Heart right ventricle (tissue), 16 donors: ENCODE data around the gene GXYLT1. TPM values are rescaled to one million over a fixed set of nuclear protein-coding genes. Genes with fewer than 3 reads are reported as not detected.
"Not testable (repeated sequence)": the region's sequence is repeated elsewhere in the genome, so short reads cannot be mapped to it uniquely, and the experiment has no call there.

Experiments
- ATAC-seq, 8 donors: fragments of 200-7000 bp; cut with Tn5 transposase; one replicate each; pipeline ENCODE4 v1.9.1; 2020; ENCODE audit warnings: mild to moderate bottlenecking in 8 of 8, moderate library complexity in 8 of 8, moderate number of reproducible peaks in 1 of 8
- DNase-seq, 2 donors: peaks; one replicate each; pipeline ENCODE4 v3.0.0-alpha.2; 2020
- H3K27ac ChIP-seq, 10 donors: fragments of 200-600 bp; sonication (generic) in 2 of 10; one replicate each; pipeline versions ENCODE4 v1.5.0 to v1.8.0; 2020 to 2022; ENCODE audit warnings: mild to moderate bottlenecking in 3 of 10
- H3K27me3 ChIP-seq, 7 donors: fragments of 200-600 bp; one replicate each; pipeline ENCODE4 v1.8.0; 2021 to 2022; ENCODE audit warnings: mild to moderate bottlenecking in 2 of 7
- H3K36me3 ChIP-seq, 9 donors: fragments of 200-600 bp; sonication (generic) in 1 of 9; one replicate each; pipeline versions ENCODE4 v1.5.0 to v1.8.0; 2020 to 2022; ENCODE audit warnings: mild to moderate bottlenecking in 2 of 9
- H3K4me1 ChIP-seq, 9 donors: fragments of 200-600 bp; sonication (generic) in 1 of 9; one replicate each; pipeline versions ENCODE4 v1.5.0 to v1.8.0; 2020 to 2022; ENCODE audit warnings: mild to moderate bottlenecking in 4 of 9
- H3K4me3 ChIP-seq, 10 donors: fragments of 200-600 bp; sonication (generic) in 2 of 10; one replicate each; pipeline versions ENCODE4 v1.5.0 to v1.8.0; 2020 to 2022; ENCODE audit warnings: mild to moderate bottlenecking in 7 of 10, moderate library complexity in 2 of 10
- H3K9me3 ChIP-seq, 11 donors: fragments of 200-600 bp in 10 of 11; sonication (generic) in 2 of 11; one replicate each; pipeline versions ENCODE4 v1.5.0 to v1.8.0; 2013 to 2022; ENCODE audit warnings: mild to moderate bottlenecking in 2 of 11, control low read depth in 1 of 11, moderate library complexity in 1 of 11
- CTCF ChIP-seq, 9 donors: fragments of 200-600 bp; sonication (generic) in 2 of 9; IDR thresholded peaks; one replicate each; pipeline versions ENCODE4 v1.5.0 to v1.8.0; 2021 to 2022; ENCODE audit warnings: antibody characterized with exemption in 9 of 9, mild to moderate bottlenecking in 5 of 9, moderate library complexity in 1 of 9
- WGBS, 2 donors: extraction: QIAGEN DNeasy Blood & Tissue Kit; methylation state at CpG; one replicate each; pipeline ENCODE4 v1.1.7; 2013; ENCODE audit warnings: inconsistent platforms in 1 of 2; 5-methylcytosine and 5-hydroxymethylcytosine counted together
- intact Hi-C, 10 donors: fragments of 100-400 bp; cut with DNase I; formaldehyde crosslinking; loops; one replicate each; pipeline versions ENCODE4 v1.11.1 to v1.14.2; 2022
- polyA plus RNA-seq, 2 donors: library from polyadenylated mRNA; stranded (reverse); fragments of 200-250 nt; gene quantifications; one replicate each; pipeline ENCODE4 v1.2.3, GENCODE V29; 2013
- total RNA-seq, 10 donors: library from RNA; stranded (reverse); fragmentation: NEBNext Ultra II Directional in 3 of 10; extraction: Animal tissue kit (Norgen Biotek cat#: 25700) in 3 of 10; gene quantifications; one replicate each; pipeline versions ENCODE4 v1.2.1 to v1.2.4, GENCODE V29; 2021 to 2023
- donor health status: Arrhythmogenic right ventricular cardiomyopathy.
- donor health status: ischemic (EF 13 %, LVEDD 7.1; RV severe dilation, severe dysfunction).
- donor health status: healthy with polysubstance abuse.
- donor health status: DM: no; HTN: yes; CAD: no.
- donor health status: DM: no; HTN: no; CAD: no.
- donor health status: ischemic (EF 25% LVEDD 6.9; RV normal size, moderate dysfunction).
- donor health status: ischemic (EF 25% LVEDD 5.7; RV mildly dilated, moderate dysfunction).
- donor health status: healthy.
- donor health status: DM: yes; HTN: yes; CAD: no.
- donor health status: Ischemic cardiomyopathy.
- donor health status: ischemic (EF 35%, LVEDD 5.7; RV mildly dilated, moderate dysfunction).
- donor health status: nonischemic (EF 11% LVEDD 7.7; RV severe dilation, severe dysfunction).
- donor health status: DM: yes; HTN: yes; CAD: no.
- donor health status: PGD.
- donor health status: ischemic (EF 29% LVEDD 5.4; RV normal size, mild dysfunction).
- donor health status: nonischemic (EF 23%, LVEDD 6.1; RV moderate dilation, normal function).

GXYLT1 gene
- total and polyA plus RNA-seq, 12 donors, result 1.7 to 7.8 (median 5.3) TPM

GRCh38 chr12:42056130-42056529 is 88.5 kb downstream of the GXYLT1 start:
- TF ChIP-seq CTCF (IDR thresholded peaks at IDR 0.05), result no peak
- DNase-seq, result no peak
- H3K36me3 ChIP-seq, result no peaks in the 10 kb centered on the region
- intact Hi-C loops, result no loop called here
- 88 to 93% methylated on average over 3 of the region's 3 CpGs for WGBS, 2 donors
- ATAC-seq, result peak in 2 of 8 donors; percentile 37 to 42
- H3K27me3 ChIP-seq, result no peaks in the 10 kb centered on the region
- H3K4me1 ChIP-seq, result peaks cover 0 to 3% (median 0%) of the 10 kb centered on the region in 9 donors
- H3K27ac ChIP-seq, result no peak overlapping the region
- no peak overlapping the region for H3K4me3 ChIP-seq
- H3K9me3 ChIP-seq, result peaks cover 0 to 8% (median 0%) of the 10 kb centered on the region in 11 donors

DNA sequence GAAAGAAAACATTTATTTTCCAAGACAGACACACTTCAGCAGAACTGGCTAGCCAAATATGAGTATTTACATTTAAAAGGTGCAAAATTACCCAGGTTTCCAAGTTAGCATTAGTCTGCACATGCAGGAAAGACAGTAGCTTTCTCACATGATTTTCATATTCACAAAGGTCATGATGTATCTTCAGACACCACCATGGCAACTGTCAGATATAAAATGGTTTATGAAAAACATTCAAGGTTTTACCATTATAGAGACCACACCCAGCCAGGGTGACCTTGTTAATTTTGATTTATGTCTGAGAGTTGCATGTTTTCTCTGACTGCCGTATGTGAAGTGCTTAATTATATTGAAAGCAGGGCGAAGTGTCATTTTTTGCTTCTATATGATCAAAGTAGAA is 91.2 kb downstream of the GXYLT1 start:
- WGBS, 2 donors, result 87 to 95% methylated on average over 2 of the region's 2 CpGs

GRCh38 chr12:42048980-42049379 is 95.7 kb downstream of the GXYLT1 start:
- intact Hi-C loops, H3K4me3 ChIP-seq, H3K27me3 ChIP-seq, DNase-seq, ATAC-seq, H3K4me1 ChIP-seq, H3K27ac ChIP-seq, H3K36me3 ChIP-seq: not testable (repeated sequence)
- H3K9me3 ChIP-seq, result peaks cover 0 to 29% (median 0%) of the 10 kb centered on the region in 11 donors
- WGBS, 2 donors, result 85 to 90% methylated on average over 7 to 8 of the region's 8 CpGs

More for the DNA sequence above, 91.2 kb downstream of the GXYLT1 start:
- TF ChIP-seq CTCF (IDR thresholded peaks at IDR 0.05), result no peak
- H3K9me3 ChIP-seq, result peaks cover 0 to 8% (median 0%) of the 10 kb centered on the region in 11 donors
- no peaks in the 10 kb centered on the region for H3K27me3 ChIP-seq
- no peak overlapping the region for H3K27ac ChIP-seq
- intact Hi-C loops, result no loop called here
- H3K4me1 ChIP-seq, result peaks cover 0 to 3% (median 0%) of the 10 kb centered on the region in 9 donors
- DNase-seq, result no peak
- H3K36me3 ChIP-seq, result no peaks in the 10 kb centered on the region
- no peak for ATAC-seq
- no peak overlapping the region for H3K4me3 ChIP-seq

- DNase-seq (no peak), ATAC-seq (no peak)
- Histone ChIP-seq H3K9me3 (peaks cover 0 to 18% (median 7%) of the 10 kb centered on the region in 11 donors), H3K4me3 (no peak overlapping the region), H3K27ac (no peak overlapping the region), H3K27me3 (no peaks in the 10 kb centered on the region), H3K4me1 (no peaks in the 10 kb centered on the region), H3K36me3 (no peaks in the 10 kb centered on the region)
- no peak for TF ChIP-seq CTCF (IDR thresholded peaks at IDR 0.05)
- intact Hi-C loops, result no loop called here
These were observed 105.1 kb downstream of the GXYLT1 start for GRCh38 chr12:42039577-42039976.

DNA sequence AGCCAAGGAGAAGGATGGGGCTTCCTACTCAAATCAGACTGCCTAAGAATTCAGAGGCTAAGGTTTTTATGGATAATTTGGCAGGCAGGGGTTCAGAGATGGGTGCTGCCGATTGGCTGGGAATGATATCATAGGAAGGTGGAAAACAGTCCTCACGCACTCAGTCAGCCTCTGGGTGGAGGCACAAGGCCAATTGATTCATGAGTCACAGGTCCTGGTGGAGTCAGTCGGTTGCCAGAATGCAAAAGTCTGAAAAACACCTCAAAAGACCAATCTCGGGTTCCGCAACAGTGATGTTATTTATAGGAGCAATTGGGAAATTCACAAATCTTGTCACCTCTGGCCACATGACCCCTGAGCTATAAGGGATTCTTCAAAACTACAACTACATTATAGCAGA is 105.5 kb downstream of the GXYLT1 start:
- ATAC-seq (no peak), DNase-seq (no peak)
- Histone ChIP-seq H3K27ac (no peak overlapping the region), H3K4me1 (no peaks in the 10 kb centered on the region), H3K9me3 (peaks cover 0 to 17% (median 7%) of the 10 kb centered on the region in 11 donors), H3K36me3 (no peaks in the 10 kb centered on the region), H3K27me3 (no peaks in the 10 kb centered on the region), H3K4me3 (no peak overlapping the region)
- no peak for TF ChIP-seq CTCF (IDR thresholded peaks at IDR 0.05)
- WGBS, 2 donors, result 80 to 82% methylated on average over 5 of the region's 5 CpGs
- intact Hi-C loops, result no loop called here
